CD4-positive, alpha-beta T cell (primary cell): ENCODE results near the gene MBNL3. TPM values are rescaled to one million over a fixed set of nuclear protein-coding genes. Genes with fewer than 3 reads are reported as not detected.

Experiments used
- ATAC-seq: fragments of 200-7000 bp; cut with Tn5 transposase; one replicate; pipeline ENCODE4 v1.10.0; 2022; ENCODE audit warnings: mild to moderate bottlenecking; ENCODE audit not compliant: poor library complexity
- CTCF ChIA-PET: fragments of 350-600 bp; sonication (Branson Sonifier 250); formaldehyde crosslinking; loops from one replicate; lab custom pipeline; 2021; ENCODE audit warnings: antibody characterized with exemption, inconsistent platforms; lab: Charles Lee
- POLR2A ChIA-PET: fragments of 350-600 bp; sonication (Branson Sonifier 250); formaldehyde crosslinking; loops from one replicate; lab custom pipeline; 2021; ENCODE audit warnings: antibody characterized with exemption, inconsistent platforms; lab: Charles Lee
- DNase-seq, 14 experiments: peaks; one replicate each; pipeline ENCODE4 v3.0.0-alpha.2; 2013 to 2020; ENCODE audit warnings: mixed read lengths in 2 of 14
- H3K27ac ChIP-seq, 2 donors: one replicate each; pipeline versions ENCODE4 v1.5.1 to v1.7.0; 2013; ENCODE audit warnings: low read length in 2 of 2, low read depth in 1 of 2, mild to moderate bottlenecking in 1 of 2
- H3K27me3 ChIP-seq, 2 experiments: 1 replicate in 1 of 2; 2 replicates in 1 of 2; pipeline versions ENCODE4 v1.6.1 to v1.7.0; 2013; ENCODE audit warnings: low read length in 2 of 2, control low read depth in 1 of 2, mild to moderate bottlenecking in 1 of 2, moderate library complexity in 1 of 2; ENCODE audit not compliant: insufficient read depth in 2 of 2, control insufficient read depth in 1 of 2
- H3K36me3 ChIP-seq: one replicate; pipeline ENCODE4 v1.6.1; 2013; ENCODE audit warnings: low read length, control low read depth; ENCODE audit not compliant: insufficient read depth
- H3K4me1 ChIP-seq: one replicate; pipeline ENCODE4 v1.6.1; 2013; ENCODE audit warnings: low read length, control low read depth; ENCODE audit not compliant: insufficient read depth
- H3K4me3 ChIP-seq: one replicate; pipeline ENCODE4 v1.5.1; 2013; ENCODE audit warnings: mild to moderate bottlenecking, low read length, moderate library complexity
- H3K9me3 ChIP-seq, 2 experiments: 1 replicate in 1 of 2; 2 replicates in 1 of 2; pipeline versions ENCODE4 v1.6.1 to v1.7.0; 2013; ENCODE audit warnings: low read length in 2 of 2, mild to moderate bottlenecking in 2 of 2, control low read depth in 1 of 2, moderate library complexity in 1 of 2; ENCODE audit not compliant: control insufficient read depth in 1 of 2, insufficient read depth in 1 of 2
- H3K27ac Mint-ChIP-seq: one replicate; pipeline ENCODE4 v1.8.0; 2020; ENCODE audit warnings: mixed read lengths
- H3K27me3 Mint-ChIP-seq: one replicate; pipeline ENCODE4 v1.8.0; 2021; ENCODE audit warnings: mixed read lengths
- H3K36me3 Mint-ChIP-seq: one replicate; pipeline ENCODE4 v1.8.0; 2021; ENCODE audit warnings: low read depth, mixed read lengths
- H3K4me1 Mint-ChIP-seq: one replicate; pipeline ENCODE4 v1.8.0; 2021; ENCODE audit warnings: low read depth, mixed read lengths
- H3K4me3 Mint-ChIP-seq: one replicate; pipeline ENCODE4 v1.8.0; 2020; ENCODE audit warnings: mild to moderate bottlenecking, mixed read lengths
- H3K9me3 Mint-ChIP-seq: one replicate; pipeline ENCODE4 v1.8.0; 2020; ENCODE audit warnings: mixed read lengths
- CTCF ChIP-seq: fragments of 200-600 bp; IDR thresholded peaks from one replicate; pipeline ENCODE4 v1.8.0; 2022; ENCODE audit warnings: antibody characterized with exemption, mild to moderate bottlenecking
- intact Hi-C, 2 experiments: fragments of 100-400 bp; cut with DNase I in 1 of 2; cut with micrococcal nuclease in 1 of 2; formaldehyde crosslinking; loops; one replicate each; pipeline versions ENCODE4 v1.15.1 to v1.9.0; 2023 to 2025; cut with DNase I, micrococcal nuclease
- total RNA-seq, 174 experiments: library from RNA in 2 of 174; stranded (reverse) in 2 of 174; gene quantifications; one replicate each; pipeline ENCODE4 v1.2.3 and lab custom pipeline; 2021 to 2026

The MBNL3 gene
- total RNA-seq, 2 experiments from 2014 or later = 19.0 to 19.4 TPM

GRCh38 chrX:132433551-132433950, 55.3 kb downstream of the MBNL3 start:
- no peaks in the 10 kb centered on the region for H3K9me3 ChIP-seq
- intact Hi-C loops = loop anchor here in 1 of 2 experiments (5.0 kb wide), 1 partner anchor 49 kb away; no protein-coding TSS in a partner anchor
- DNase-seq (no peak), ATAC-seq (no peak)
- no peaks in the 10 kb centered on the region for H3K36me3 ChIP-seq
- no peaks in the 10 kb centered on the region for H3K27me3 Mint-ChIP-seq
- H3K4me1 ChIP-seq = no peaks in the 10 kb centered on the region
- peaks cover 10% of the 10 kb centered on the region for H3K36me3 Mint-ChIP-seq
- CTCF ChIA-PET = no interaction called here
- no peaks in the 10 kb centered on the region for H3K9me3 Mint-ChIP-seq
- no peak for TF ChIP-seq CTCF
- no peaks in the 10 kb centered on the region for H3K27me3 ChIP-seq
- H3K4me1 Mint-ChIP-seq = no peaks in the 10 kb centered on the region
- H3K4me3 ChIP-seq = no peak overlapping the region
- H3K27ac Mint-ChIP-seq = no peak overlapping the region
- H3K27ac ChIP-seq = no peak overlapping the region
- H3K4me3 Mint-ChIP-seq = no peak overlapping the region
- POLR2A ChIA-PET = no interaction called here

- H3K27me3 ChIP-seq = no peaks in the 10 kb centered on the region
- Mint-ChIP-seq H3K27ac (no peak overlapping the region), H3K36me3 (peaks cover 10% of the 10 kb centered on the region), H3K4me3 (no peak overlapping the region), H3K27me3 (no peaks in the 10 kb centered on the region), H3K9me3 (no peaks in the 10 kb centered on the region), H3K4me1 (no peaks in the 10 kb centered on the region)
- intact Hi-C loops = loop anchor here in 1 of 2 experiments (5.0 kb wide), 1 partner anchor 49 kb away; no protein-coding TSS in a partner anchor
- H3K4me1 ChIP-seq = no peaks in the 10 kb centered on the region
- no peaks in the 10 kb centered on the region for H3K36me3 ChIP-seq
- H3K4me3 ChIP-seq = no peak overlapping the region
- TF ChIP-seq CTCF = no peak
- no peak overlapping the region for H3K27ac ChIP-seq
- H3K9me3 ChIP-seq = no peaks in the 10 kb centered on the region
- no peak for ATAC-seq
- no peak for DNase-seq
- CTCF ChIA-PET = no interaction called here
- POLR2A ChIA-PET = no interaction called here
These were observed 55.8 kb downstream of the MBNL3 start for GRCh38 chrX:132433001-132433400.

DNA sequence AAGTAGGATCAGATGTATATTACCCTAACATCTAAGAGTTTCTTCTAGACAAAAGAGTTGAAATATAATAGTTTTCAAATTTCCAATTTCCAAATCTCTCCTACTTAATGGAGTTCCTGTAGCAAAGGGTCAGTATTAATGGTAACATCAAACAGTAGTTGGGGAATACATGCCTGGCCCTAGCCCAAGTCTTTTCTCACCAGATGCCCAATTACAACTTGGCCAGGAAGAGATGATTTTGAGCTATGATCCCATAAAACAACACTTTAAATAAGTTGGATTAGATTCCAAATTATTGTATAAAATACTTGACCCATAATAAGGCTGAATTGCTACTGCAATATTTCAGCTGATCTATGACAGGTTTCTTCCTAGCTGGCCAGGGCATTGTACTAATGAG, 59.9 kb downstream of the MBNL3 start:
- intact Hi-C loops = no loop called here
- no peaks in the 10 kb centered on the region for H3K9me3 Mint-ChIP-seq
- peaks cover 1% of the 10 kb centered on the region for H3K36me3 Mint-ChIP-seq
- H3K27me3 Mint-ChIP-seq = no peaks in the 10 kb centered on the region
- no peak overlapping the region for H3K27ac Mint-ChIP-seq
- CTCF ChIA-PET = interaction anchor here (1.7 kb wide), 1 partner anchor 16 kb away, joined by 3 read pairs; no protein-coding TSS in a partner anchor
- no peak overlapping the region for H3K4me3 ChIP-seq
- H3K27me3 ChIP-seq = no peaks in the 10 kb centered on the region
- DNase-seq = no peak
- TF ChIP-seq CTCF = no peak
- H3K4me1 ChIP-seq = no peaks in the 10 kb centered on the region
- no peak overlapping the region for H3K27ac ChIP-seq
- H3K4me3 Mint-ChIP-seq = no peak overlapping the region
- H3K36me3 ChIP-seq = no peaks in the 10 kb centered on the region
- H3K9me3 ChIP-seq = no peaks in the 10 kb centered on the region
- no peak for ATAC-seq
- H3K4me1 Mint-ChIP-seq = no peaks in the 10 kb centered on the region
- POLR2A ChIA-PET = no interaction called here
